ENCODE data around the gene PCNX2. TPM values are rescaled to one million over a fixed set of nuclear protein-coding genes. Genes with fewer than 3 reads are reported as not detected.
A peak's percentile ranks its signal among the peaks of the same experiment; 100 is the strongest.

The PCNX2 gene
- total and polyA plus RNA-seq, 2 donors (not counting 1 experiment from before 2014, with no cell fraction given): 13.0 to 37.8 TPM

GRCh38 chr1:232949636-232950196 lies 345.8 kb downstream of the PCNX2 start:
- no peak for DNase-seq (ENCODE audit: low read depth in 2 of 2)
- no peaks in the 10 kb centered on the region for H3K79me2 ChIP-seq (ENCODE audit: control insufficient read depth, insufficient read depth, low read length)
- TF ChIP-seq, protein P1, sequence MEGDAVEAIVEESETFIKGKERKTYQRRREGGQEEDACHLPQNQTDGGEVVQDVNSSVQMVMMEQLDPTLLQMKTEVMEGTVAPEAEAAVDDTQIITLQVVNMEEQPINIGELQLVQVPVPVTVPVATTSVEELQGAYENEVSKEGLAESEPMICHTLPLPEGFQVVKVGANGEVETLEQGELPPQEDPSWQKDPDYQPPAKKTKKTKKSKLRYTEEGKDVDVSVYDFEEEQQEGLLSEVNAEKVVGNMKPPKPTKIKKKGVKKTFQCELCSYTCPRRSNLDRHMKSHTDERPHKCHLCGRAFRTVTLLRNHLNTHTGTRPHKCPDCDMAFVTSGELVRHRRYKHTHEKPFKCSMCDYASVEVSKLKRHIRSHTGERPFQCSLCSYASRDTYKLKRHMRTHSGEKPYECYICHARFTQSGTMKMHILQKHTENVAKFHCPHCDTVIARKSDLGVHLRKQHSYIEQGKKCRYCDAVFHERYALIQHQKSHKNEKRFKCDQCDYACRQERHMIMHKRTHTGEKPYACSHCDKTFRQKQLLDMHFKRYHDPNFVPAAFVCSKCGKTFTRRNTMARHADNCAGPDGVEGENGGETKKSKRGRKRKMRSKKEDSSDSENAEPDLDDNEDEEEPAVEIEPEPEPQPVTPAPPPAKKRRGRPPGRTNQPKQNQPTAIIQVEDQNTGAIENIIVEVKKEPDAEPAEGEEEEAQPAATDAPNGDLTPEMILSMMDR (conservative IDR thresholded peaks at IDR 0.05 in 1 of 2, IDR thresholded peaks at IDR 0.05 in 1 of 2; ENCODE audit: low read depth in 1 of 2, low read length in 2 of 2): no peak
- TF ChIP-seq EZH2 (IDR thresholded peaks at IDR 0.05; ENCODE audit: low read length, missing control alignments): no peak
- no peaks in the 10 kb centered on the region for H3K9me3 ChIP-seq (ENCODE audit: control insufficient read depth, insufficient read depth, low read depth, low read length)
- peaks cover 2% of the 10 kb centered on the region for H3K4me1 ChIP-seq (ENCODE audit: control insufficient read depth, extremely low read depth, insufficient read depth, low read length)
- H3K4me3 ChIP-seq (replicated peaks in 1 of 4; ENCODE audit: control extremely low read depth in 1 of 4, insufficient read depth in 1 of 4, low read depth in 3 of 4, low read length in 4 of 4): peak overlapping the region; percentile 70 to 91 (median 79)
- peak overlapping the region; percentile 63 for H3K27ac ChIP-seq (ENCODE audit: insufficient read depth, low read length)
- no peaks in the 10 kb centered on the region for H3K27me3 ChIP-seq (ENCODE audit: control insufficient read depth, insufficient read depth, low read length)
- peak overlapping the region; percentile 79 for H3K4me2 ChIP-seq (ENCODE audit: extremely low read depth, insufficient read depth, low read length)
- H3K9ac ChIP-seq (ENCODE audit: insufficient read depth, low read length): peak overlapping the region; percentile 25
- no peaks in the 10 kb centered on the region for H3K36me3 ChIP-seq (ENCODE audit: control insufficient read depth, insufficient read depth, low read length)
- H4K20me1 ChIP-seq (ENCODE audit: control insufficient read depth, extremely low read depth, insufficient read depth, low read length): no peaks in the 10 kb centered on the region
- H2AFZ ChIP-seq (ENCODE audit: low read length): peak overlapping the region; percentile 95

DNA sequence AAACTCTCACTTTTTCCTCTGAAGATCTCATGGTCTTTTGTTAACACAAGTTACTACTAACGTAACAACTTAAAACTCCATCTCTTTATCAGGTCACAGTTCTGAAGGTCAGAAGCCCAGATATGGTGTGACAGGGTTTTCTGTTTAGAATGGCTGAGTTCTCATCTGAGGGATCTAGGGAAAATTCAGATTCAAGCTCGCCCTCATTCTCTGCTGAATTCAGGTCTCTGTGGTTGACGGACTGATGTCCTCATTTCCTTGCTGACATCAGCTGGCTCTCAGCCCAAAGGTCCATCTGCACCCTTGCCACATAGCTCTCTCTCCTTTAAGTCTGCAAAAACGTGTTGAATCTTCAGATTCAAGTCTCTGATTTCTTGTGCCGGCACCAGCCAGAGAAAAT lies 351.2 kb downstream of the PCNX2 start:
- Histone ChIP-seq H3K4me1 (ENCODE audit: control insufficient read depth, extremely low read depth, insufficient read depth, low read length) (no peaks in the 10 kb centered on the region), H2AFZ (ENCODE audit: low read length) (no peak overlapping the region), H3K27ac (ENCODE audit: insufficient read depth, low read length) (no peak overlapping the region), H3K4me3 (replicated peaks in 1 of 4; ENCODE audit: control extremely low read depth in 1 of 4, insufficient read depth in 1 of 4, low read depth in 3 of 4, low read length in 4 of 4) (no peak overlapping the region), H4K20me1 (ENCODE audit: control insufficient read depth, extremely low read depth, insufficient read depth, low read length) (no peaks in the 10 kb centered on the region), H3K36me3 (ENCODE audit: control insufficient read depth, insufficient read depth, low read length) (no peaks in the 10 kb centered on the region), H3K27me3 (ENCODE audit: control insufficient read depth, insufficient read depth, low read length) (no peaks in the 10 kb centered on the region), H3K9me3 (ENCODE audit: control insufficient read depth, insufficient read depth, low read depth, low read length) (no peaks in the 10 kb centered on the region), H3K9ac (ENCODE audit: insufficient read depth, low read length) (no peak overlapping the region), H3K4me2 (ENCODE audit: extremely low read depth, insufficient read depth, low read length) (no peak overlapping the region), H3K79me2 (ENCODE audit: control insufficient read depth, insufficient read depth, low read length) (no peaks in the 10 kb centered on the region)
- TF ChIP-seq, protein P1 (conservative IDR thresholded peaks at IDR 0.05 in 1 of 2, IDR thresholded peaks at IDR 0.05 in 1 of 2; ENCODE audit: low read depth in 1 of 2, low read length in 2 of 2): no peak
- no peak for TF ChIP-seq EZH2 (IDR thresholded peaks at IDR 0.05; ENCODE audit: low read length, missing control alignments)
- DNase-seq (ENCODE audit: low read depth in 2 of 2): no peak

DNA sequence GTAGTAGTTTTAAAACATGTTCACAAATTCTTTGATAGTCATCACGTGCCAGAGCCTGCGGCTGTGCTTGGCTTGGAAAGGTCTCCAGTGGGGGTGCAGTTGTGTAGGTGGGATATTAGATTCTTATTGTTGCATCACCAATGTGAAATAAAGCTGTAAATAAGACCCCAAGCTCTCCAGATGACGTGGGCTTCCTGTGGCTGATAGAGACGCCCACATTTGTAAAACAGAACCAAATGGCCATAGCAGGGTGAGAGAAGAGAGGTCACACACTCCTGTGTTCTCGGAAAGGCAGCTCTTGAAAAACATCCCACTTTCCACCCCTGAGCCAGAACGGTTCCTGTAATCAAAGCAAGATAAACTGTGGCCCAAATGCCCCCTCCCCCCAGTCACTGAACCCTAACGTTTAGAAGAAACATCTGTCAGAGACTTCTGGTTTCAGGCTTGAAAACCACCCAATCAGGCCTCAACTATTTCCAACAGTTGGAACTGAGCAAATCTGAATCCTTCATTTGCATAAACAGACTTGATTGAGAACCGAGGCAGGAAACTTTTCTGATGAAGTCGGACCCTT lies 351.8 kb downstream of the PCNX2 start:
- H3K9ac ChIP-seq (ENCODE audit: insufficient read depth, low read length): no peak overlapping the region
- no peak overlapping the region for H3K4me2 ChIP-seq (ENCODE audit: extremely low read depth, insufficient read depth, low read length)
- H3K36me3 ChIP-seq (ENCODE audit: control insufficient read depth, insufficient read depth, low read length): no peaks in the 10 kb centered on the region
- no peak for TF ChIP-seq EZH2 (IDR thresholded peaks at IDR 0.05; ENCODE audit: low read length, missing control alignments)
- TF ChIP-seq, protein P1 (conservative IDR thresholded peaks at IDR 0.05 in 1 of 2, IDR thresholded peaks at IDR 0.05 in 1 of 2; ENCODE audit: low read depth in 1 of 2, low read length in 2 of 2): no peak
- H3K9me3 ChIP-seq (ENCODE audit: control insufficient read depth, insufficient read depth, low read depth, low read length): no peaks in the 10 kb centered on the region
- peak in 1 of 2 donors; percentile 19 for DNase-seq (ENCODE audit: low read depth in 2 of 2)
- no peak overlapping the region for H3K27ac ChIP-seq (ENCODE audit: insufficient read depth, low read length)
- H4K20me1 ChIP-seq (ENCODE audit: control insufficient read depth, extremely low read depth, insufficient read depth, low read length): no peaks in the 10 kb centered on the region
- H3K4me1 ChIP-seq (ENCODE audit: control insufficient read depth, extremely low read depth, insufficient read depth, low read length): no peaks in the 10 kb centered on the region
- H2AFZ ChIP-seq (ENCODE audit: low read length): no peak overlapping the region
- no peak overlapping the region for H3K4me3 ChIP-seq (replicated peaks in 1 of 4; ENCODE audit: control extremely low read depth in 1 of 4, insufficient read depth in 1 of 4, low read depth in 3 of 4, low read length in 4 of 4)
- no peaks in the 10 kb centered on the region for H3K79me2 ChIP-seq (ENCODE audit: control insufficient read depth, insufficient read depth, low read length)
- H3K27me3 ChIP-seq (ENCODE audit: control insufficient read depth, insufficient read depth, low read length): no peaks in the 10 kb centered on the region
